ENCODE data around the gene TKT.
"Not testable (repeated sequence)": the region's sequence is repeated elsewhere in the genome, so short reads cannot be mapped to it uniquely, and the experiment has no call there.

TKT gene

GRCh38 chr3:53255775-53256703 is at the start of gene TKT:
Gene TKT (minus strand): TSS chr3:53256022. CDS start chr3:53255942, 80 bp downstream.
- peak; percentile 61 to 83 (median 68) for DNase-seq (ENCODE audit: low read depth in 3 of 3)

GRCh38 chr3:53303957-53304356 is 48.1 kb upstream of the TKT start:
- no peak for DNase-seq (ENCODE audit: low read depth in 3 of 3)

DNA sequence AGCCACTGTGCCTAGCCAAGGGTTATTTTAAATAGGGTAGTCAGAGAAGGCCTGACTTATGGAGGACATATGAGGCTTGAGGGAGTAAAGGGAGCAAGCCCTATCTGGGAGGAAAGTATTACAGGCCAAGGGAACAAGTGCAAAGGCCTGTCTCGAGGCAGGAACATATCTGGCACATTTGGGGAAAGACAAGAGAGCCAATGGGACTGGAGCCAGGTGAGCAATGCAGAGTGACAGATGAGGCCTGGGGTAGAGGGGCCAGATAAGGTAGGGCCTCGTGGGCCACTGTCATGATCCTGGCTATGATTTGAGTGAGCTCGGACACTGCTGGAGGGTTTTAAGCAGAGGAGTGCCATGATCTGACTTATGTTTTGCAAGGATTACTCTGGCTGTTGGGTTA is 47.7 kb upstream of the TKT start:
- no peak for DNase-seq (ENCODE audit: low read depth in 3 of 3)

- DNase-seq (ENCODE audit: low read depth in 3 of 3): no peak
These were observed 45.0 kb upstream of the TKT start for GRCh38 chr3:53300826-53301225.

- not testable (repeated sequence) for DNase-seq (ENCODE audit: low read depth in 3 of 3)
These were observed 43.8 kb upstream of the TKT start for GRCh38 chr3:53299611-53300023.

DNA sequence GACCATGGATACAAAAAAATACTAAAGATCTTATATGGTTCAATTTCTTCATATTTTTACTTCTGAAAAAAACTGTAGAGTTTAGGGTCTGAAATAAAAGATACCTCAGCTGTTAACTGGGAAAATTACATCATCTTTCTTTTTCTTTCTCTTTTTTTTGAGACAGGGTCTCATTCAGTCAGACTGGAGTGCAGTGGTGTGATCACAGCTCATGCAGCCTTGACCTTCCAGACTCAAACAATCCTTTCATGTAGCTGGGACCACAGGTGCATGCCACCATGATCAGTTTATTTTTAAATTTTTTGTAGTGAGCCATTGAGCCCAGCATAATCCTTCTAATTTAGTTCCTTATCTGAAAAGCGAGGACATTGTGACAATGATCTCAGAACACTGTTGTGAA is 39.6 kb upstream of the TKT start:
- no peak for DNase-seq (ENCODE audit: low read depth in 3 of 3)

GRCh38 chr3:53293867-53294266 is 38.0 kb upstream of the TKT start:
- DNase-seq (ENCODE audit: low read depth in 3 of 3): no peak

- no peak for DNase-seq (ENCODE audit: low read depth in 3 of 3)
These were observed 32.4 kb upstream of the TKT start for GRCh38 chr3:53288214-53288613.

GRCh38 chr3:53287131-53287629 is 31.4 kb upstream of the TKT start:
- no peak for DNase-seq (ENCODE audit: low read depth in 3 of 3)

GRCh38 chr3:53286727-53287126 is 30.9 kb upstream of the TKT start:
- no peak for DNase-seq (ENCODE audit: low read depth in 3 of 3)

DNA sequence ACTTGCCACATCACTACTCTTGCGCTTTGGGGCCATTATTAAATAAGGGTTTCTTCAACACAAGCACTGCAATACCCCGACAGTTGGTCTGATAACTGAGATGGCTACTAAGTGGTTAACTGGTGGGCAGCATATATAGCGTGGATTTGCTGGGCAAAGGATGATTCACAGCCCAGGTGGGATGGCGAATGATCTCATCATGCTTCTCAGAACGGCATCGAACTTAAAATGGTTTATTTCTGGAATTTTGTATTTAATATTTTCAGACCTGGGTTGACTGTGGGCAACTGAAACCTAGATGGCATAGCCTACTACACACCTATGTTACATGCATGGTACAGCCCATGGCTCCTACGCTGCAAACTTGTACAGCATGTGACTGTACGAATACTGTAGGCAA is 26.8 kb upstream of the TKT start:
- no peak for DNase-seq (ENCODE audit: low read depth in 3 of 3)

- DNase-seq (ENCODE audit: low read depth in 3 of 3): no peak
These were observed 22.8 kb upstream of the TKT start for GRCh38 chr3:53278667-53279066.

- no peak for DNase-seq (ENCODE audit: low read depth in 3 of 3)
These were observed 19.2 kb upstream of the TKT start for GRCh38 chr3:53274938-53275605.

DNA sequence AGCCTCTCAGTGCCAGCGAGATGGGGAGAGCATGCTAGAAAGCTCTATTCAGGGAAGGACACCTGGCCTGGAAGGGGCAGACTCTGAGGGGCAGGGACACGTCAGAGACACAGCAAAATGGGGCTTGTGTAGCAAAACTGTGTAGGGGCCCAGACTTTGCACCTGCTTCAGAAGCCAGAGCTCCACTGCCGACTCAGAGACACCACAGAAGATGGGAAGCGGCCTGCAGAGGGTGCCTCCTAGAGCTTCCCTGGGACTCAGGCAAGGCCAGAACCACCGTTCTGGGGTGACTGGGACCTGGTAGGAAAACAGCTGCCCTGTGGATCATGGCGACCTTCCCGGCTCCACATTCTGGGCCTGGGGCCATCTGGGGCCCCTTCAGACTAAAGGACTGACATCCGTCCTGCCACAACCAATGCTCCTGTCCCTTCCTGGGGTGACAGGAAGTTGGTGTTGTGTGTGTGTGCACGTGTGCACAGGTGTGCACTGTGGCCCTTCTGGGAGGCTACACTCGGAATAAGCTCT is 17.4 kb upstream of the TKT start:
- DNase-seq (ENCODE audit: low read depth in 3 of 3): no peak

DNA sequence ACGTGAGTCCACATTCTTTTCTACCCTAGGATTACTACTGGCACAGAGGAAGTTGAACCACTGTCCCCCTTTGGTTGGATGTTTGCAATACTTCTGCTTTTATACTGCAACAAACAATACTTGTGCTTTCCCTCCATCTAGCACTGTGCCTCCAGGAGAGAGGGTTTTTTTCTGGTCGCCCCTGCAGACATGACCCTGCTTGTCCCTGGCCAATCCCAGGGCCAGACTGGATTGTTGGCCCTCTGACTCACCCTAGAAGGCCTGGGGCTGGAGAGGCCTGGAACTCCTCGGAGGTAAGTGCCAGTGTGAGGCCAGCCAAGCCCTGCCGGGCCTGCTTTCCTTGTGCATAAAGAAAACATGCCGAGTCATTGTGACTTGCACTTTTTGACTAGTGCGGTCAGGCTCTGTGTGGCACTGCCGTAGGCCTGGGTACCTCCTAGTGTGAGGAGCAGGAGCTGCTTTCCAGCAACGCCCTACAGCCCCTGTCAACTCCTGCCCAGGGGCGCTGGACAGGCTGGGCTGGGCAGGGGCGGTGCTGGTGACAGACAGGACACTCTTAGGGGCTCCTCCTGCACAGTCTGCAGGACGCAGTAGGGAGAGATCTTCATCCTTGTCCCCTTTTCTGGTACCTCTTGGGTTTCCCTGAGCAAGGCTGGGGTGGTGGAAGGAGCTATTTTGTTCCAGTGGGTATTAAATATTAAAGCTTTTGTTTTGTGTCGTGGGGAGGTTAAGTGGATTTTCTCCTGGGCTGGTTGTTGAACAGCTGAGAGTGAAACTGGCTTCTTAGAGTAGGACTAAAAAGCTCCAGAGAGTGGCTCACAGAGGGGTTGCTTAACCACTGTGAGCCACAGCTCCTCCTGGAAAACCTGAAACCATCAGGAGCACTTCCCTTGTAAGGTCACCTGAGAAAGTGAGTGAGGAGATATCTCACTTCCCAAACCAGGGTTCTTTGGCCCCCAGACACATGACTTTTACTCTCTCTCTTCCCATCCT is 14.4 kb upstream of the TKT start:
- DNase-seq (ENCODE audit: low read depth in 3 of 3): no peak

GRCh38 chr3:53269193-53269592 is 13.4 kb upstream of the TKT start:
- not testable (repeated sequence) for DNase-seq (ENCODE audit: low read depth in 3 of 3)

DNA sequence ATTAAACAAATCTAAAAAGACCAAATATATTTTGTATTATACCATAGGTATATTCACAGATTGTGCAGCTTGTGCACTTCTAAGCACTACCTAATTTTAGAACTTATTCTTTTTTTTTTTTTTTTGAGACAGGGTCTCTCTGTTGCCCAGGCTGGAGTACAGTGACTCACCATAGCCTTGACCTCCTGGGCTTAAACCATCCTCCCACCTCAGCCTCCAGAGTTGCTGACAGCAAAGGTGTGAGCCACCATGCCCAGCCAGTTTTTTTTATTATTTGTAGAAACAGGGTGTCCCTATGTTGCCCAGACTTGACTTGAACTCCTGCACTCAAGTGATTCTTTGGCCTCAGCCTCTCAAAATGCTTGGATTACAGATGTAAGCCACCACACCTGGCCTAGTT is 11.9 kb upstream of the TKT start:
- DNase-seq (ENCODE audit: low read depth in 3 of 3): no peak

DNA sequence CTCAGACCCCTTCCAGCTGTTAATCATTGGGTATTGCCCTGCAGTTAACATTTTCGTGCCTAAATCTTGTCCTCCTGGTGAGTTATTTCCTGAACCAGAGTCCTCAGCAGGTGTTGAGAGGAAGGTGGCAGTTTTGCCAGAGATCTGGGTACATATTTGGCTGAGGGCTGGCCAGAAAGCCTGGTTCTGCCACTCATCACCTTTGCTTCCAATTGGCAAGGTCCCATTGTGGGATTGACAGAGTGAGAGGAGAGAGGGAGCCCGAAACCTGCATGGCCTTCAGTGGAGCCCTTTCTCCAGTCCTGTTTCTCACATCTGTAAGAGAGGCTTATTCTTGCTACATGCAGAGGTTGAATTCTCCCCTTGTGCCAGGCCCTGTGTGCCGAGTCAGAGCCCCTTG is 8.9 kb upstream of the TKT start:
- DNase-seq (ENCODE audit: low read depth in 3 of 3): no peak

DNA sequence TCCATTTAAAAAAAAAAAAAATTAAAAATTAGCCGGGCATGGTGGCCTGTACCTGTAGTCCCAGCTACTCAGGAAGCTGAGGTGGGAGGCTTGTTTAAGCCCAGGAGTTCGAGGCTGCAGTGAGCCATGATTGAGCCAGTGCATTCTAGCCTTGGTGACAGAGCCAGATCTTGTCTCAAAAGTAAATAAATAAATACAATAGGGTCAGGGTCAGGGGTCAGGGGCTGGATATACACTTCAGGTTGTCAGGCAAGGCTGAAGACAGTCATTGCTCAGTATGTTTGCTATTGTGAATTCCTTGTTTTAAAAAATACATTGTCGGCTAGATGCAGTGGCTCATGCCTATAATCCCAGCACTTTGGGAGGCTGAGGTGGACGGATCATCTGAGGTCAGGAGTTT is 8.1 kb upstream of the TKT start:
- DNase-seq (ENCODE audit: low read depth in 3 of 3): no peak

DNA sequence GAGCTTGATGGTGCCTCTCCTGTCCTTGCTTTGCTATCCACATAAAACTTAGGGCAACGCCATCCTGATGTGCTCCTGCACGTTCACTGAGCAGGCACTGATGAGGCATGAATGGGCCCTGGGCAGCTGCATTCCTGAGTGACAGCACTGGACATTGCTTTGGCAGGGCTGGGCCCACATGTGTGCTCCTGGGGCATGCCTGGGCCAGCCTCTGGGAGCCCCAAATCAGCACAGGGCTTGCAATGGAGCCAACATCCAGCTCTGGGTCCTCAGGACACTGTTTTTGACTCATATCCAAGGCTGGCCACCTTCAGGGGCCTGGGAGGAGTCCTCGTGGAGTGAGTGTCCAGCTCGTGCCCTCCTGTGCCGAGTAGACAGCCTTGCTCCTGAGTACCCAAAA is 5.9 kb upstream of the TKT start:
- no peak for DNase-seq (ENCODE audit: low read depth in 3 of 3)

- no peak for DNase-seq (ENCODE audit: low read depth in 3 of 3)
These were observed 4.5 kb upstream of the TKT start for GRCh38 chr3:53260286-53260785.

Measured in stimulated activated CD4-positive, alpha-beta T cell treated with anti-CD3 and anti-CD28 coated beads, TNF-alpha, amount 100 ng/mL, for 48 hours (primary cell).